Testis (tissue), 3 donors: Measurements from ENCODE around the gene STX3. TPM values are rescaled to one million over a fixed set of nuclear protein-coding genes. Genes with fewer than 3 reads are reported as not detected.

Source experiments
- DNase-seq: peaks from one replicate; pipeline ENCODE4 v3.0.0-alpha.2; 2019
- H3K27ac ChIP-seq, 2 donors: fragments of 200-600 bp; sonication (generic); one replicate each; pipeline ENCODE4 v1.5.1; 2019
- H3K27me3 ChIP-seq: fragments of 200-600 bp; sonication (generic); one replicate; pipeline ENCODE4 v1.5.1; 2019
- H3K36me3 ChIP-seq: fragments of 200-600 bp; sonication (generic); one replicate; pipeline ENCODE4 v1.5.1; 2017; ENCODE audit warnings: low read depth; ENCODE audit errors: missing control alignments
- H3K4me1 ChIP-seq: fragments of 200-600 bp; sonication (generic); one replicate; pipeline ENCODE4 v1.5.1; 2019
- H3K4me3 ChIP-seq, 2 donors: fragments of 200-600 bp; sonication (generic); one replicate each; pipeline ENCODE4 v1.5.1; 2017 to 2019
- H3K9me3 ChIP-seq: fragments of 200-600 bp; sonication (generic); one replicate; pipeline ENCODE4 v1.5.1; 2017
- POLR2A ChIP-seq: fragments of 450-650 bp; IDR thresholded peaks from one replicate; pipeline ENCODE4 v1.6.1; 2017; ENCODE audit warnings: antibody characterized with exemption, mild to moderate bottlenecking, moderate library complexity
- WGBS, 2 donors: methylation state at CpG; one replicate each; pipeline ENCODE4 v1.1.5; 2018; 5-methylcytosine and 5-hydroxymethylcytosine counted together
- intact Hi-C: fragments of 100-400 bp; cut with DNase I; formaldehyde crosslinking; loops from one replicate; pipeline ENCODE4 v1.15.1; 2023; ENCODE audit warnings: low total_unique reads
- polyA plus RNA-seq: library from polyadenylated mRNA; stranded (reverse); fragments of 350-450 nt; fragmentation: Illumina TruSeq; extraction: RNeasy Lipid Tissue Mini Kit (QIAGEN cat#74804); gene quantifications from one replicate; pipeline ENCODE4 v1.2.3, GENCODE V29; 2014; ENCODE audit warnings: low read depth, low replicate concordance; ENCODE audit not compliant: insufficient read depth
- total RNA-seq, 2 donors: library from RNA; depleted of rRNA; stranded (reverse); fragments of >200 nt; gene quantifications; one replicate each; pipeline ENCODE4 v1.2.3, GENCODE V29; 2016
- TF ChIP-seq, protein P1 (sequence below), 3 experiments: fragments of 450-650 bp in 2 of 3; fragments of 200-600 bp in 1 of 3; sonication (generic) in 1 of 3; IDR thresholded peaks; one replicate each; pipeline ENCODE4 v1.5.1; 2016 to 2019; ENCODE audit warnings: antibody characterized with exemption in 3 of 3, mild to moderate bottlenecking in 2 of 3, moderate library complexity in 1 of 3

The STX3 gene
- total and polyA plus RNA-seq, 3 donors from 2014 or later = 25.3 to 103 (median 94.3) TPM

DNA sequence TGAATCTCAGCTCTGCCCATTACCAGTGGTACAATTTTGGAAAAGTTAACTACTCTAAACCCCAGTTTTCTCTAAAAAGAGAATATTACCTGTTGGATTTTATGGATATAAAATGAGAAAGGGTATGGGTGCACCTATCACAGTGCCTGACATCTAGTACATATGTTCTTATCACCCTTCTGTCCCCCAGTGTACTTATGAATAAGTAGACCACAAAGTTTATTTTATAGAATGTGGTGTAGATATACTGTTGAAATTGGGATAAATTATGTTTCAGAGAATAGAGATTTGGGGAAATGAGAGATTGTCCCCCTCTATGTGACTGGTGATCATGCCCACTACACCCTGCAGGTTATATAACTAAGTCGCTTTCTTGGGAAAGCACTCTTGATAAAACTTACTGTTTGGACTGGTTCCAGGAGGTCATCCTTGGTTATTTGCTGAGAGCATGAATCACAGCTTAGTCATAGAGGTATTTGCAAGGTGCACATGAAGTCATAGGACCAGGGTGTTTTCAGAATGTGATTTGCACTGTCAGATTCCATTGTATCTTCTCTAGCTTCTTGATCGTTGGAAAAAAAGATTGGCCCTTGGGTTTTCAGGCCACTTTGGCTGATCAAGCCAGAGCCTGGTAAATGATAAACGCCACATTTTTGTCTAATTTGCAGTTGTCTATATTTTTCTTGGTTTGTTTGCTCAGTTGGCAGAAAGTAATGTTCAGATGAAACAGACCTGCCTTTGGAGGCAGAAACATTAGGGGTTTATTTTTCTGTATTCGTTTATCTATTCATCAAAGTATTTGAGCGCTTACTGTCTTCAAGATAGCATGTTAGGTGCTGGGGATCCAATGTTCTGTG lies 21.3 kb downstream of the STX3 start:
- no peaks in the 10 kb centered on the region for H3K9me3 ChIP-seq
- intact Hi-C loops = no loop called here
- no peaks in the 10 kb centered on the region for H3K27me3 ChIP-seq
- WGBS, 2 donors = 84% methylated on average over 5 of the region's 5 CpGs
- H3K4me3 ChIP-seq = no peak overlapping the region
- no peak for DNase-seq
- H3K27ac ChIP-seq = no peak overlapping the region
- no peaks in the 10 kb centered on the region for H3K36me3 ChIP-seq
- no peak for TF ChIP-seq POLR2A
- TF ChIP-seq, protein P1, sequence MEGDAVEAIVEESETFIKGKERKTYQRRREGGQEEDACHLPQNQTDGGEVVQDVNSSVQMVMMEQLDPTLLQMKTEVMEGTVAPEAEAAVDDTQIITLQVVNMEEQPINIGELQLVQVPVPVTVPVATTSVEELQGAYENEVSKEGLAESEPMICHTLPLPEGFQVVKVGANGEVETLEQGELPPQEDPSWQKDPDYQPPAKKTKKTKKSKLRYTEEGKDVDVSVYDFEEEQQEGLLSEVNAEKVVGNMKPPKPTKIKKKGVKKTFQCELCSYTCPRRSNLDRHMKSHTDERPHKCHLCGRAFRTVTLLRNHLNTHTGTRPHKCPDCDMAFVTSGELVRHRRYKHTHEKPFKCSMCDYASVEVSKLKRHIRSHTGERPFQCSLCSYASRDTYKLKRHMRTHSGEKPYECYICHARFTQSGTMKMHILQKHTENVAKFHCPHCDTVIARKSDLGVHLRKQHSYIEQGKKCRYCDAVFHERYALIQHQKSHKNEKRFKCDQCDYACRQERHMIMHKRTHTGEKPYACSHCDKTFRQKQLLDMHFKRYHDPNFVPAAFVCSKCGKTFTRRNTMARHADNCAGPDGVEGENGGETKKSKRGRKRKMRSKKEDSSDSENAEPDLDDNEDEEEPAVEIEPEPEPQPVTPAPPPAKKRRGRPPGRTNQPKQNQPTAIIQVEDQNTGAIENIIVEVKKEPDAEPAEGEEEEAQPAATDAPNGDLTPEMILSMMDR (IDR thresholded peaks at IDR 0.05) = no peak
- H3K4me1 ChIP-seq = no peaks in the 10 kb centered on the region

- Histone ChIP-seq H3K9me3 (no peaks in the 10 kb centered on the region), H3K4me1 (no peaks in the 10 kb centered on the region), H3K27me3 (no peaks in the 10 kb centered on the region), H3K36me3 (no peaks in the 10 kb centered on the region), H3K4me3 (no peak overlapping the region), H3K27ac (no peak overlapping the region)
- TF ChIP-seq, protein P1 (IDR thresholded peaks at IDR 0.05) = no peak
- TF ChIP-seq POLR2A = no peak
- DNase-seq = no peak
- intact Hi-C loops = no loop called here
- 90 to 93% methylated on average over 5 of the region's 5 CpGs for WGBS, 2 donors
Observed at GRCh38 chr11:59777104-59777503, 21.9 kb downstream of the STX3 start.

DNA sequence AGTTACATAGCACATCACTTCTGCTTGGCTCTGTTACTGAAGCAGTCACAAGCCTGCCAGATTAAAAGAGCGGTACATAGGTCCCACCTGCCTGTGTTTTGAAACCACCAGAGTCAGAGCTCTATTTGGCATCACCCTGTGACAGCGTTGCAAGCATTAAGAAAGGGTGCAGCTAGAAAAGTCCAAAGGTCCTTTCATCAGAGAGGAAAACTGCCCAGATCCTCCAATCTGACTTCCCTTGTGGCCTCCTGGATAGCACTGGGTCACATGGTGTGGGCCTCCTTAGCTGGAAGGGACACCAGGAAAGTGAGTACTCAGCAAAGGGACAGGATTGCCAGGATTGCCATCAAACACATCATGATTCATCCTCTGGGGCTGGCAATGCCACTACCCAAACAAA lies 22.9 kb downstream of the STX3 start:
- no peaks in the 10 kb centered on the region for H3K27me3 ChIP-seq
- no peak for DNase-seq
- intact Hi-C loops = no loop called here
- no peak overlapping the region for H3K27ac ChIP-seq
- no peak for TF ChIP-seq POLR2A
- TF ChIP-seq, protein P1 (IDR thresholded peaks at IDR 0.05) = no peak
- H3K4me1 ChIP-seq = no peaks in the 10 kb centered on the region
- no peak overlapping the region for H3K4me3 ChIP-seq
- no peaks in the 10 kb centered on the region for H3K36me3 ChIP-seq
- H3K9me3 ChIP-seq = no peaks in the 10 kb centered on the region
- 91 to 93% methylated on average over 2 of the region's 2 CpGs for WGBS, 2 donors

DNA sequence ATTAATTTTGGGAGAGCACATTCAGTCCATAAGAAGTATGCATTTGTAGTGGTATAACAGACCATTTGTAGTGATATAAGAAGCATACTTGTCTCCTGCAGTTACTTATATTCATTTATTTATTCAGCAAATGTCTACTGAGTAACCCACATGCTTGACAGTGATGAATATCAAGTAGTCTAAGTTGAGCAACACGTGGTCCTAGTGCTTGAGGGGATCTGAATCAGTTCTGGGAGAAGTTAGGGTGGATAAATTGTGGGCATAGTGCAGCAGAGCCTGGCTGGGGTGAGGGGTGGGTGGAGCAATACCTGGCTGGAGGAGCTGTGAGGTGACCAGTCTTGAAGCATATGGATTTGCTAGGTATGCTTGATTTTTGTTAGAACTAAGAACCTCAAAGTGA lies 24.3 kb downstream of the STX3 start:
- Histone ChIP-seq H3K27ac (no peak overlapping the region), H3K27me3 (no peaks in the 10 kb centered on the region), H3K4me3 (no peak overlapping the region), H3K36me3 (no peaks in the 10 kb centered on the region), H3K9me3 (no peaks in the 10 kb centered on the region), H3K4me1 (no peaks in the 10 kb centered on the region)
- no peak for DNase-seq
- WGBS, 2 donors = 67 to 78% methylated on average over 1 of the region's 1 CpG
- intact Hi-C loops = no loop called here
- TF ChIP-seq POLR2A = no peak
- TF ChIP-seq, protein P1 (IDR thresholded peaks at IDR 0.05) = no peak

- intact Hi-C loops = no loop called here
- TF ChIP-seq POLR2A = no peak
- TF ChIP-seq, protein P1 (IDR thresholded peaks at IDR 0.05) = no peak
Observed at GRCh38 chr11:59782080-59782479, 26.9 kb downstream of the STX3 start.

More at GRCh38 chr11:59782080-59782479, 26.9 kb downstream of the STX3 start:
- no peaks in the 10 kb centered on the region for H3K27me3 ChIP-seq
- WGBS, 2 donors = 82 to 98% methylated on average over 2 of the region's 2 CpGs
- H3K36me3 ChIP-seq = no peaks in the 10 kb centered on the region
- no peaks in the 10 kb centered on the region for H3K4me1 ChIP-seq
- H3K4me3 ChIP-seq = no peak overlapping the region
- no peak for DNase-seq
- H3K9me3 ChIP-seq = no peaks in the 10 kb centered on the region
- no peak overlapping the region for H3K27ac ChIP-seq
